Epithelial cell of esophagus (primary cell): ENCODE results near the gene FGG.

ENCODE experiments used
- DNase-seq: peaks from one replicate; pipeline ENCODE4 v3.0.0; 2010; ENCODE audit warnings: low read depth
- H3K4me3 ChIP-seq: 2 replicates; pipeline ENCODE4 v1.5.1; 2011; ENCODE audit warnings: mild to moderate bottlenecking, low read length, control low read depth
- CTCF ChIP-seq: IDR thresholded peaks from 2 replicates; pipeline ENCODE4 v1.5.1; 2011; ENCODE audit warnings: low read depth, mild to moderate bottlenecking, low read length, control low read depth, inconsistent platforms; ENCODE audit not compliant: insufficient read depth; ENCODE audit errors: missing control alignments

Gene FGG

GRCh38 chr4:154614306-154614705 lies 1.9 kb upstream of the FGG start:
- no peak for TF ChIP-seq CTCF
- H3K4me3 ChIP-seq: no peak overlapping the region
- DNase-seq: no peak

- H3K4me3 ChIP-seq: no peak overlapping the region
- TF ChIP-seq CTCF: no peak
Observed at GRCh38 chr4:154611833-154612232, 623 bp downstream of the FGG start.

GRCh38 chr4:154610582-154610981 lies 1.9 kb downstream of the FGG start:
- no peak for TF ChIP-seq CTCF
- no peak for DNase-seq
- no peak overlapping the region for H3K4me3 ChIP-seq

More at GRCh38 chr4:154611833-154612232, 623 bp downstream of the FGG start:
- no peak for DNase-seq

GRCh38 chr4:154609532-154609931 lies 2.9 kb downstream of the FGG start:
- no peak overlapping the region for H3K4me3 ChIP-seq
- DNase-seq: no peak
- TF ChIP-seq CTCF: no peak

GRCh38 chr4:154608361-154609252 lies 3.8 kb downstream of the FGG start:
- DNase-seq: no peak
- no peak for TF ChIP-seq CTCF

GRCh38 chr4:154606728-154607723 lies 5.4 kb downstream of the FGG start:
- no peak overlapping the region for H3K4me3 ChIP-seq
- DNase-seq: no peak
- TF ChIP-seq CTCF: no peak

More at GRCh38 chr4:154608361-154609252, 3.8 kb downstream of the FGG start:
- no peak overlapping the region for H3K4me3 ChIP-seq
